Measurements from ENCODE around the gene CRACR2B. TPM values are rescaled to one million over a fixed set of nuclear protein-coding genes. Genes with fewer than 3 reads are reported as not detected.

Gene CRACR2B
- total RNA-seq, 2 experiments from 2014 or later = 0.33 TPM; not detected in 1

DNA sequence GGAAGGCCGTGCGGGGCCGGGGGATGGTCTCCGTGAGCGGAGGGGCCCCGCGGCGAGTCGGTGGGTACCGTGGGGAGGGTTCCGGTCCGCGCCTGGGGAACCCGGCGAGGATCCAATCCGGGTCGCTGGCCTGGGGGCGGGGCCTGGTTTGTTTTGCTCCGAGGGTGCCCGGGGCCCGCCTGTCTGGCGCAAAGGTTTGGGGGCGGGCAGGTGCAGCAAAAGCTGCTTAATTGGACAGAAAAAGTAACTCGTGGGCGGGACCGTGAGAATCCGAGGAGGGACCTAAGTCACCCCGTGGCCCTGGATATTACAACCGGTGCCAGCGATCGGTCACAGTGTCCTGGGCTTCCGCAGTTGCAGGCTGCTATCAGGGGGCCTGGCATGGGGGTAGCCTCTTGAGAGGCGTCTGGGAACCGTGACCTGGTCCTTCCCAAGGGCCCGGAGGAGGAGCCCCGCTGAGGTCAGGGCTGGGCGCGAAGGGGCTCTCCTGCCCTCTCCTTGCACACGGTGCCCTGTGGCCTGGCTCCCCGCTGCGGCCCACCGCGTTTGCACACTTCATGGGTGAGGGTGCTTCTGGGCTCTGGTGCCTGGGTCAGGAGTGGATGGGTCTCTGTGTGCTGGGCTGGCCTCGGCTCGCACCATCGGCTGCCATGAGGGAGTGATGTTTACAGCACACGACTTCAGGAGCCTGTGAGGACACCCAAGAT is 7.6 kb upstream of the CRACR2B start:
- Histone ChIP-seq H3K4me1 (ENCODE audit: insufficient read depth, low read length) (peaks cover 34% of the 10 kb centered on the region), H3K27ac (ENCODE audit: low read depth in 1 of 2, low read length in 2 of 2) (peak overlapping the region in 1 of 2 donors; percentile 88), H3K4me3 (ENCODE audit: low read length) (peak overlapping the region; percentile 74), H3K27me3 (ENCODE audit: control insufficient read depth in 1 of 2, insufficient read depth in 2 of 2, low read length in 2 of 2) (no peaks in the 10 kb centered on the region), H3K9me3 (ENCODE audit: control insufficient read depth in 1 of 2, insufficient read depth in 1 of 2, low read length in 2 of 2) (no peaks in the 10 kb centered on the region), H3K36me3 (ENCODE audit: insufficient read depth, low read length) (peaks cover 32% of the 10 kb centered on the region)
- intact Hi-C loops (cut with DNase I, micrococcal nuclease) = loop anchor here (1.0 kb wide), 3 partner anchors 10 to 22 kb away; partner anchors contain the start of genes RPLP2 (in 2 of the 2), POLR2L (in 1 of the 2) and TSPAN4 (in 1 of the 2)
- no peaks in the 10 kb centered on the region for H3K9me3 Mint-ChIP-seq
- POLR2A ChIA-PET = interaction anchor here (0.5 to 6.1 kb wide), 20 partner anchors 9 to 613 kb away, joined by 3 to 115 read pairs (median 7); partner anchors contain the start of genes BET1L, CD151, CRACR2B and DEAF1
- ATAC-seq (ENCODE audit: poor library complexity) (peak; percentile 78), DNase-seq (peak; percentile 92 to 98 (median 96))
- TF ChIP-seq, protein P1, sequence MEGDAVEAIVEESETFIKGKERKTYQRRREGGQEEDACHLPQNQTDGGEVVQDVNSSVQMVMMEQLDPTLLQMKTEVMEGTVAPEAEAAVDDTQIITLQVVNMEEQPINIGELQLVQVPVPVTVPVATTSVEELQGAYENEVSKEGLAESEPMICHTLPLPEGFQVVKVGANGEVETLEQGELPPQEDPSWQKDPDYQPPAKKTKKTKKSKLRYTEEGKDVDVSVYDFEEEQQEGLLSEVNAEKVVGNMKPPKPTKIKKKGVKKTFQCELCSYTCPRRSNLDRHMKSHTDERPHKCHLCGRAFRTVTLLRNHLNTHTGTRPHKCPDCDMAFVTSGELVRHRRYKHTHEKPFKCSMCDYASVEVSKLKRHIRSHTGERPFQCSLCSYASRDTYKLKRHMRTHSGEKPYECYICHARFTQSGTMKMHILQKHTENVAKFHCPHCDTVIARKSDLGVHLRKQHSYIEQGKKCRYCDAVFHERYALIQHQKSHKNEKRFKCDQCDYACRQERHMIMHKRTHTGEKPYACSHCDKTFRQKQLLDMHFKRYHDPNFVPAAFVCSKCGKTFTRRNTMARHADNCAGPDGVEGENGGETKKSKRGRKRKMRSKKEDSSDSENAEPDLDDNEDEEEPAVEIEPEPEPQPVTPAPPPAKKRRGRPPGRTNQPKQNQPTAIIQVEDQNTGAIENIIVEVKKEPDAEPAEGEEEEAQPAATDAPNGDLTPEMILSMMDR (IDR thresholded peaks at IDR 0.05) = no peak
- peaks cover 32% of the 10 kb centered on the region for H3K36me3 Mint-ChIP-seq (ENCODE audit: low read depth)
- H3K4me1 Mint-ChIP-seq (ENCODE audit: low read depth) = peaks cover 11% of the 10 kb centered on the region
- CTCF ChIA-PET = interaction anchor here (1.1 to 2.0 kb wide), 3 partner anchors 9 to 28 kb away, joined by 4 to 7 read pairs (median 4); no protein-coding TSS in a partner anchor
- H3K27me3 Mint-ChIP-seq = no peaks in the 10 kb centered on the region
- peak overlapping the region; percentile 97 for H3K4me3 Mint-ChIP-seq
- peak overlapping the region; percentile 92 for H3K27ac Mint-ChIP-seq

DNA sequence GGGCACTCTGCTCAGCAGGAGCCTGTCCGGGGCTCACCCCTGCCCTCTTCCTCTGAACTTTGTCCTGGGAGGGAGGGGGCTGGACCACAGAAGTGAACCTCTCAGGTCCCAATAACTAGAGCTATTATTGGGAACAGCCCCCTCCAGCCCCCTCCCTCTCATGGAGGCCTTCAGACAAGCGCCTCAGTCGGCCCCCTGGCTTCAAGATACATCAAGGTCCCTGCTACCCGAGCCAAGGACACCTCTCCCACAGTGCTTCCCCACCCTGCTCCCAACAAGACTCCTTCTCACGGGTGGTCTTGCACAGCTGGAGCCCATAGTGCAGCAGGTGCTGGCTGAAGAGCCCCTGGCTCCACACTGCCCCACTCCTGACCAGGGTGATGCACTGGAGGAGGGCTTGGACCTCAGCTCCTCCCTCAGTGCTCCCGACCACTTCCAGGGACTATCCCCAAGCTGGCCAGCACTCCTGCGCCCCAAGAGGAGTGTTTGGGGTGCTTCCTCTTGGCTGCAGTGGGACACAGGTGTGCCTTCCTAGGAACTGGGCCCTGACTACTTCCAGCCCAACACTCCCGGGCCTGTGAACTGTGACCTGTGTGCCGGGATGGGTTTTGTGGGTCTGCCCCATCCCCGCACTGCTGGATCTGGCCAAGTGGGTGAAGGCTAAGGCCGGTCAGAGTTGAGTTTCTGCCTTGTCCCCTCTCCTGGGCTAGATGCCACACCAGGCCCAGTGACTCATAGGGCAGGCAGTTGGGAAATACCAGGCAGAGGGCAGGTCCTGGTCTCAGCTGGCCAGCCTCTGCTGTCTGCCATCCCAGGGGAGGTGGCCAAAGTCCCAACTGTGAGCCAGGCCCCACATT is 6.8 kb upstream of the CRACR2B start:
- peaks cover 11% of the 10 kb centered on the region for H3K4me1 Mint-ChIP-seq (ENCODE audit: low read depth)
- ChIA-PET CTCF (interaction anchor here (2.0 kb wide), 1 partner anchor 28 kb away, joined by 7 read pairs; no protein-coding TSS in a partner anchor), POLR2A (interaction anchor here (0.5 to 6.1 kb wide), 16 partner anchors 10 to 614 kb away, joined by 3 to 115 read pairs (median 8); partner anchors contain the start of genes BET1L, CD151, CRACR2B and GATD1)
- DNase-seq (peak in 2 of 14 experiments; percentile 51 to 67), ATAC-seq (ENCODE audit: poor library complexity) (no peak)
- no peaks in the 10 kb centered on the region for H3K27me3 Mint-ChIP-seq
- peaks cover 37% of the 10 kb centered on the region for H3K36me3 Mint-ChIP-seq (ENCODE audit: low read depth)
- peak overlapping the region; percentile 97 for H3K4me3 Mint-ChIP-seq
- no peaks in the 10 kb centered on the region for H3K9me3 Mint-ChIP-seq
- peaks cover 34% of the 10 kb centered on the region for H3K4me1 ChIP-seq (ENCODE audit: insufficient read depth, low read length)
- H3K27me3 ChIP-seq (ENCODE audit: control insufficient read depth in 1 of 2, insufficient read depth in 2 of 2, low read length in 2 of 2) = peaks cover 0 to 3% of the 10 kb centered on the region in 2 experiments
- TF ChIP-seq, protein P1 (IDR thresholded peaks at IDR 0.05) = no peak
- H3K4me3 ChIP-seq (ENCODE audit: low read length) = peak overlapping the region; percentile 74
- H3K9me3 ChIP-seq (ENCODE audit: control insufficient read depth in 1 of 2, insufficient read depth in 1 of 2, low read length in 2 of 2) = peaks cover 0 to 6% of the 10 kb centered on the region in 2 experiments
- H3K36me3 ChIP-seq (ENCODE audit: insufficient read depth, low read length) = peaks cover 34% of the 10 kb centered on the region
- intact Hi-C loops (cut with DNase I, micrococcal nuclease) = loop anchor here (1.0 kb wide), 2 partner anchors 9 to 21 kb away; partner anchors contain the start of genes POLR2L (in 1 of the 2) and TSPAN4 (in 1 of the 2)
- H3K27ac ChIP-seq (ENCODE audit: low read depth in 1 of 2, low read length in 2 of 2) = no peak overlapping the region
- H3K27ac Mint-ChIP-seq = peak overlapping the region; percentile 92
